HEK293 (cell line): ENCODE measurements around the gene PITRM1.

Source experiments
- CTCF ChIA-PET: fragments of 350-600 bp; formaldehyde crosslinking; extraction: SDS; loops from one replicate; lab custom pipeline; 2021; ENCODE audit warnings: antibody characterized with exemption; lab: Yijun Ruan, JAX
- POLR2A ChIA-PET: fragments of 300-600 bp; formaldehyde crosslinking; extraction: SDS; loops from one replicate; lab custom pipeline; 2020; ENCODE audit warnings: antibody characterized with exemption, inconsistent platforms; lab: Yijun Ruan, JAX
- H3K27ac ChIP-seq: fragments of 200-500 bp; sonication (Bioruptor generic); 2 replicates; pipeline ENCODE4 v1.5.1; 2014; ENCODE audit warnings: low read depth, low read length, control low read depth, inconsistent platforms; ENCODE audit errors: extremely low read depth
- H3K36me3 ChIP-seq, 2 experiments: fragments of 200-500 bp in 1 of 2; sonication (Bioruptor generic) in 1 of 2; 1 replicate in 1 of 2; 2 replicates in 1 of 2; pipeline ENCODE4 v1.5.1; 2014 to 2017; ENCODE audit warnings: inconsistent platforms in 2 of 2, low read length in 2 of 2; ENCODE audit not compliant: control insufficient read depth in 2 of 2, insufficient read depth in 1 of 2
- H3K4me1 ChIP-seq: fragments of 200-500 bp; sonication (Bioruptor generic); 2 replicates; pipeline ENCODE4 v1.5.1; 2014; ENCODE audit warnings: mild to moderate bottlenecking, low read length, inconsistent platforms; ENCODE audit not compliant: control insufficient read depth, insufficient read depth
- H3K4me3 ChIP-seq: 2 replicates; pipeline ENCODE4 v1.5.1; 2011; ENCODE audit warnings: low read depth, mild to moderate bottlenecking, control low read depth, low read length, moderate library complexity
- H3K9me3 ChIP-seq: fragments of 200-500 bp; sonication (Bioruptor generic); 2 replicates; pipeline ENCODE4 v1.5.1; 2014; ENCODE audit warnings: low read depth, low read length, inconsistent platforms; ENCODE audit not compliant: control insufficient read depth, insufficient read depth
- EGR2 ChIP-seq: fragments of 450-650 bp; formaldehyde crosslinking; IDR thresholded peaks from 2 replicates; pipeline ENCODE4 v1.5.1; 2016; ENCODE audit warnings: low read depth, missing biosample characterization, missing genetic modification characterization
- GLI2 ChIP-seq: fragments of 450-650 bp; formaldehyde crosslinking; IDR thresholded peaks from 2 replicates; pipeline ENCODE4; 2017; ENCODE audit warnings: missing biosample characterization, missing genetic modification characterization, low read depth, borderline replicate concordance
- HOXC10 ChIP-seq: sonication (generic); formaldehyde crosslinking; IDR thresholded peaks from 2 replicates; pipeline ENCODE4 v1.8.1; 2023; ENCODE audit warnings: mild to moderate bottlenecking, missing genetic modification reagents
- KLF9 ChIP-seq: fragments of 450-650 bp; formaldehyde crosslinking; IDR thresholded peaks from 2 replicates; pipeline ENCODE4 v1.5.1; 2016; ENCODE audit warnings: missing biosample characterization, missing genetic modification characterization, low read depth
- MEIS1 ChIP-seq: sonication (generic); formaldehyde crosslinking; IDR thresholded peaks from 2 replicates; pipeline ENCODE4 v1.8.1; 2022; ENCODE audit warnings: missing genetic modification reagents, mild to moderate bottlenecking, borderline replicate concordance
- SP3 ChIP-seq: fragments of 450-650 bp; formaldehyde crosslinking; IDR thresholded peaks from 2 replicates; pipeline ENCODE4 v1.5.1; 2016; ENCODE audit warnings: missing biosample characterization, missing genetic modification characterization
- TSHZ1 ChIP-seq: fragments of 450-650 bp; formaldehyde crosslinking; IDR thresholded peaks from 2 replicates; pipeline ENCODE4 v1.5.1; 2016; ENCODE audit warnings: missing biosample characterization, missing genetic modification characterization, borderline replicate concordance
- YY1 ChIP-seq: fragments of 450-650 bp; formaldehyde crosslinking; IDR thresholded peaks from 2 replicates; pipeline ENCODE4 v1.5.1; 2018; ENCODE audit warnings: missing biosample characterization, missing genetic modification characterization
- ZBTB6 ChIP-seq: fragments of 450-650 bp; formaldehyde crosslinking; IDR thresholded peaks from 2 replicates; pipeline ENCODE4 v1.5.1; 2017; ENCODE audit warnings: missing biosample characterization, missing genetic modification characterization
- ZBTB8A ChIP-seq: fragments of 450-650 bp; formaldehyde crosslinking; IDR thresholded peaks from 2 replicates; pipeline ENCODE4 v1.5.1; 2016; ENCODE audit warnings: missing biosample characterization, missing genetic modification characterization
- ZFHX2 ChIP-seq: fragments of 450-650 bp; formaldehyde crosslinking; conservative IDR thresholded peaks from 2 replicates; pipeline ENCODE4 v1.5.1; 2016; ENCODE audit warnings: missing biosample characterization, missing genetic modification characterization
- ZFP3 ChIP-seq: fragments of 450-650 bp; formaldehyde crosslinking; IDR thresholded peaks from 2 replicates; pipeline ENCODE4 v1.5.1; 2016; ENCODE audit warnings: low read depth, missing biosample characterization, missing genetic modification characterization
- ZFP41 ChIP-seq: fragments of 450-650 bp; formaldehyde crosslinking; IDR thresholded peaks from 2 replicates; pipeline ENCODE4 v1.5.1; 2016; ENCODE audit warnings: missing biosample characterization, missing genetic modification characterization, borderline replicate concordance
- ZNF184 ChIP-seq: fragments of 450-650 bp; IDR thresholded peaks from 2 replicates; pipeline ENCODE4 v1.5.1; 2018; ENCODE audit warnings: missing biosample characterization, mild to moderate bottlenecking, missing genetic modification characterization
- ZNF202 ChIP-seq: fragments of 450-650 bp; formaldehyde crosslinking; IDR thresholded peaks from 2 replicates; pipeline ENCODE4 v1.5.1; 2016; ENCODE audit warnings: missing biosample characterization, missing genetic modification characterization, borderline replicate concordance
- ZNF274 ChIP-seq, 2 experiments: fragments of 200-500 bp in 1 of 2; fragments of 450-650 bp in 1 of 2; sonication (Bioruptor generic) in 1 of 2; formaldehyde crosslinking in 1 of 2; IDR thresholded peaks; 2 replicates each; pipeline versions ENCODE4 v1.5.1 to v1.6.1; 2014 to 2016; ENCODE audit warnings: borderline replicate concordance in 1 of 2, inconsistent platforms in 1 of 2, low read length in 1 of 2, missing biosample characterization in 1 of 2, missing genetic modification characterization in 1 of 2
- ZNF473 ChIP-seq: fragments of 450-650 bp; formaldehyde crosslinking; IDR thresholded peaks from 2 replicates; pipeline ENCODE4 v1.5.1; 2017; ENCODE audit warnings: missing biosample characterization, missing genetic modification characterization
- ZNF514 ChIP-seq: fragments of 450-650 bp; formaldehyde crosslinking; IDR thresholded peaks from 2 replicates; pipeline ENCODE4 v1.5.1; 2016; ENCODE audit warnings: missing biosample characterization, missing genetic modification characterization
- ZNF558 ChIP-seq: fragments of 450-650 bp; formaldehyde crosslinking; IDR thresholded peaks from 2 replicates; pipeline ENCODE4 v1.5.1; 2016; ENCODE audit warnings: missing biosample characterization, missing genetic modification characterization
- ZNF596 ChIP-seq: fragments of 450-650 bp; IDR thresholded peaks from 2 replicates; pipeline ENCODE4 v1.5.0; 2018; ENCODE audit warnings: missing biosample characterization, mild to moderate bottlenecking, missing genetic modification characterization, moderate library complexity
- ZNF692 ChIP-seq: fragments of 450-650 bp; formaldehyde crosslinking; IDR thresholded peaks from 2 replicates; pipeline ENCODE4 v1.5.1; 2016; ENCODE audit warnings: missing biosample characterization, missing genetic modification characterization
- ZNF776 ChIP-seq: fragments of 450-650 bp; formaldehyde crosslinking; IDR thresholded peaks from 2 replicates; pipeline ENCODE4 v1.5.0; 2017; ENCODE audit warnings: missing biosample characterization, missing genetic modification characterization, borderline replicate concordance
- ZNF791 ChIP-seq: fragments of 450-650 bp; formaldehyde crosslinking; IDR thresholded peaks from 2 replicates; pipeline ENCODE4 v1.5.1; 2016; ENCODE audit warnings: missing biosample characterization, missing genetic modification characterization
- ZSCAN16 ChIP-seq: fragments of 450-650 bp; formaldehyde crosslinking; IDR thresholded peaks from 2 replicates; pipeline ENCODE4 v1.5.1; 2016; ENCODE audit warnings: missing biosample characterization, missing genetic modification characterization

PITRM1 gene

GRCh38 chr10:3143366-3143765 is 29.2 kb downstream of the PITRM1 start:
- Histone ChIP-seq H3K36me3 (peaks cover 23 to 100% of the 10 kb centered on the region in 2 experiments), H3K4me1 (no peaks in the 10 kb centered on the region), H3K9me3 (no peaks in the 10 kb centered on the region), H3K27ac (no peak overlapping the region), H3K4me3 (no peak overlapping the region)
- CTCF ChIA-PET: no interaction called here
- no peak for TF ChIP-seq ZBTB6 (tag by site-specific recombination)
- TF ChIP-seq ZFHX2: peak; percentile 81
- TF ChIP-seq EGR2 (tag by site-specific recombination): peak; percentile 89
- no peak for TF ChIP-seq ZNF202 (tag by site-specific recombination)
- POLR2A ChIA-PET: no interaction called here

GRCh38 chr10:3142146-3142875 is 30.3 kb downstream of the PITRM1 start:
- Histone ChIP-seq H3K9me3 (no peaks in the 10 kb centered on the region), H3K4me1 (no peaks in the 10 kb centered on the region), H3K4me3 (no peak overlapping the region), H3K27ac (no peak overlapping the region), H3K36me3 (peaks cover 22 to 100% of the 10 kb centered on the region in 2 experiments)
- no peak for TF ChIP-seq MEIS1 (CRISPR knock-in tag)
- no peak for TF ChIP-seq ZFP41 (tag by site-specific recombination)
- TF ChIP-seq YY1 (tag by site-specific recombination): no peak
- no peak for TF ChIP-seq ZNF184 (tag by site-specific recombination)
- TF ChIP-seq ZNF692 (tag by site-specific recombination): no peak
- no peak for TF ChIP-seq ZFP3
- no peak for TF ChIP-seq ZFHX2
- TF ChIP-seq ZNF791 (tag by site-specific recombination): no peak
- CTCF ChIA-PET: interaction anchor here (0.6 kb wide), 1 partner anchor 989 kb away, joined by 4 read pairs; no protein-coding TSS in a partner anchor
- POLR2A ChIA-PET: interaction anchor here (0.6 kb wide), 1 partner anchor 812 kb away, joined by 3 read pairs; no protein-coding TSS in a partner anchor

GRCh38 chr10:3141351-3142005 is 31.1 kb downstream of the PITRM1 start:
- no peak overlapping the region for H3K4me3 ChIP-seq
- ChIA-PET POLR2A (interaction anchor here (0.6 kb wide), 1 partner anchor 813 kb away, joined by 3 read pairs; no protein-coding TSS in a partner anchor), CTCF (interaction anchor here (0.6 kb wide), 1 partner anchor 21 kb away, joined by 3 read pairs; no protein-coding TSS in a partner anchor)
- H3K36me3 ChIP-seq: peaks cover 19 to 100% of the 10 kb centered on the region in 2 experiments
- H3K27ac ChIP-seq: no peak overlapping the region
- no peaks in the 10 kb centered on the region for H3K4me1 ChIP-seq
- TF ChIP-seq ZNF202 (tag by site-specific recombination) (no peak), ZNF776 (tag by site-specific recombination) (no peak), ZNF596 (tag by site-specific recombination) (no peak), SP3 (no peak), GLI2 (tag by site-specific recombination) (no peak), TSHZ1 (tag by site-specific recombination) (no peak), ZNF514 (tag by site-specific recombination) (no peak), ZBTB8A (tag by site-specific recombination) (no peak), KLF9 (tag by site-specific recombination) (no peak), ZSCAN16 (tag by site-specific recombination) (no peak), ZNF473 (tag by site-specific recombination) (no peak), ZNF558 (tag by site-specific recombination) (no peak), HOXC10 (CRISPR knock-in tag) (no peak), ZNF274 (IDR thresholded peaks at IDR 0.05; ENCODE audit: low read length) (no peak), ZNF274 (tag by site-specific recombination; IDR thresholded peaks at IDR 0.05; ENCODE audit: borderline replicate concordance) (no peak)
- no peaks in the 10 kb centered on the region for H3K9me3 ChIP-seq
